WERI-Rb-1 (cell line): ENCODE measurements around the gene TMEFF2.
A peak's percentile ranks its signal among the peaks of the same experiment; 100 is the strongest.

Source experiments
- DNase-seq: peaks from one replicate; pipeline ENCODE4 v3.0.0-alpha.2; 2020
- H3K27ac ChIP-seq: fragments of 250-450 bp; sonication (Bioruptor Pico); 2 replicates; pipeline ENCODE4 v1.5.1; 2020; ENCODE audit warnings: mild to moderate bottlenecking, moderate library complexity
- H3K27me3 ChIP-seq: fragments of 250-450 bp; sonication (Bioruptor Pico); 2 replicates; pipeline ENCODE4 v1.5.1; 2021; ENCODE audit warnings: mild to moderate bottlenecking, low read depth, moderate library complexity; ENCODE audit not compliant: insufficient read depth, severe bottlenecking
- H3K36me3 ChIP-seq: fragments of 250-450 bp; sonication (Bioruptor Pico); 2 replicates; pipeline ENCODE4 v1.5.1; 2020; ENCODE audit warnings: mild to moderate bottlenecking, moderate library complexity
- H3K4me3 ChIP-seq: 2 replicates; pipeline ENCODE4 v1.5.1; 2011; ENCODE audit warnings: low read depth, mild to moderate bottlenecking, control low read depth, low read length
- H3K9me3 ChIP-seq: fragments of 250-450 bp; sonication (Bioruptor Pico); 2 replicates; pipeline ENCODE4 v1.5.1; 2021; ENCODE audit warnings: mild to moderate bottlenecking, moderate library complexity; ENCODE audit not compliant: severe bottlenecking
- TF ChIP-seq, protein P1 (sequence below): IDR thresholded peaks from 2 replicates; pipeline ENCODE4 v1.5.1; 2011; ENCODE audit warnings: low read depth, mild to moderate bottlenecking, control low read depth, inconsistent platforms, low read length

Gene TMEFF2

DNA sequence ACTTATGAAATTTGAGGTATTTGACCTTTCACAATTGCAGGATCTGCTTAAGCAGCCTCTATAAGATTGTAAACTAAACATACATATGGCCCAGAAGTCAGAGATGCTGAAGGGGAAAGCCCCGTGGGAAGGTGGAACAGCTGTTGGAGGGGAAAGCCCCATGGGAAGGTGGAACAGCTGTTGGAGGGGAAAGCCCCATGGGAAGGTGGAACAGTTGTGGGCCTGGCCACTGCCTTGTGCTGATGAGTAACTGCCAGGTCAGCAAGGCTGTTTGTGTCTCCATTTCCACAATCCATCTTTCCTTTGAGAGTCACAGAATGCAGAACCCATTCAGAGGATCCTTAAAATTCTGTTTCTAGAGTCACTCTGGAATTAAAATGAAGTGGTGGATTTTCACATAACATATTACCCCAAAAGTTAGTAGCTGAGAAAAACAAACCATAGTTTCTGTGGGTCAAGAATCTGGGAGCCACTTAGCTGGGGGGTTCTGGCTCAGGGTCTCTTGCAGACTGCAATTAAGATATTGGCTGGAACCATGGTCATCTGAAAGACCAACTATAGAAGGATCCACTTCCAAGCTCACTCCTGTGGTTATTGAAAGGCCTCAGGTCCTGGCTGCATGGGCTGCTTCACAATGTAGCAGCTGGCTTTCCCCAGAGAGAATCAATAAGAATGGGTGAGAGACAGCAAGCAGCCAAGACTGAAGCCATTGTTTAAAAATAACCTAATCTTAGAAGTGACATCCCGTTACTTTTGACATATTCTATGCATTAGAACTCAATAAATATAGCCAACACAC is 261.2 kb downstream of the TMEFF2 start:
- Histone ChIP-seq H3K27ac (no peak overlapping the region), H3K4me3 (no peak overlapping the region), H3K36me3 (no peaks in the 10 kb centered on the region), H3K27me3 (no peaks in the 10 kb centered on the region), H3K9me3 (peaks cover 4% of the 10 kb centered on the region)
- TF ChIP-seq, protein P1, sequence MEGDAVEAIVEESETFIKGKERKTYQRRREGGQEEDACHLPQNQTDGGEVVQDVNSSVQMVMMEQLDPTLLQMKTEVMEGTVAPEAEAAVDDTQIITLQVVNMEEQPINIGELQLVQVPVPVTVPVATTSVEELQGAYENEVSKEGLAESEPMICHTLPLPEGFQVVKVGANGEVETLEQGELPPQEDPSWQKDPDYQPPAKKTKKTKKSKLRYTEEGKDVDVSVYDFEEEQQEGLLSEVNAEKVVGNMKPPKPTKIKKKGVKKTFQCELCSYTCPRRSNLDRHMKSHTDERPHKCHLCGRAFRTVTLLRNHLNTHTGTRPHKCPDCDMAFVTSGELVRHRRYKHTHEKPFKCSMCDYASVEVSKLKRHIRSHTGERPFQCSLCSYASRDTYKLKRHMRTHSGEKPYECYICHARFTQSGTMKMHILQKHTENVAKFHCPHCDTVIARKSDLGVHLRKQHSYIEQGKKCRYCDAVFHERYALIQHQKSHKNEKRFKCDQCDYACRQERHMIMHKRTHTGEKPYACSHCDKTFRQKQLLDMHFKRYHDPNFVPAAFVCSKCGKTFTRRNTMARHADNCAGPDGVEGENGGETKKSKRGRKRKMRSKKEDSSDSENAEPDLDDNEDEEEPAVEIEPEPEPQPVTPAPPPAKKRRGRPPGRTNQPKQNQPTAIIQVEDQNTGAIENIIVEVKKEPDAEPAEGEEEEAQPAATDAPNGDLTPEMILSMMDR = no peak
- DNase-seq = peak; percentile 42

DNA sequence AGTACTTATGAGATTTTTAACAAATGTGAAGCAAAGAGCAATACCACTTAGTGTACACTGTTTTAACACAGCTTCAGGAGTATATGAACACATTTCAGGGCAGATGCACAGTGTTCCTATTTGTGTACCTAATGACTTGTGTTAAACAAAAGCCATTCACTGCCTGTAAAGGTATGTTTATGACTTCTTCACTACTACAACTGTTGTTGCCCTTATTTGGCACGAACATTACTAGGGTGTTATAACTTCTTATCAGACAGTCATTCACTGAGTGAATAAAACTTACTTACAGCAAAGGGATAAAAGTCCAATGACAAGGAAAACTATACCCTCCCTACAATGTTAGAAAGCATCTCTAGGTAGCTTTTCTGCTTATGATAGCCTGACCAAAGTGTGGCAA is 262.4 kb downstream of the TMEFF2 start:
- Histone ChIP-seq H3K27me3 (no peaks in the 10 kb centered on the region), H3K4me3 (no peak overlapping the region), H3K9me3 (peaks cover 4% of the 10 kb centered on the region), H3K36me3 (no peaks in the 10 kb centered on the region), H3K27ac (no peak overlapping the region)
- TF ChIP-seq, protein P1 = no peak
- no peak for DNase-seq

DNA sequence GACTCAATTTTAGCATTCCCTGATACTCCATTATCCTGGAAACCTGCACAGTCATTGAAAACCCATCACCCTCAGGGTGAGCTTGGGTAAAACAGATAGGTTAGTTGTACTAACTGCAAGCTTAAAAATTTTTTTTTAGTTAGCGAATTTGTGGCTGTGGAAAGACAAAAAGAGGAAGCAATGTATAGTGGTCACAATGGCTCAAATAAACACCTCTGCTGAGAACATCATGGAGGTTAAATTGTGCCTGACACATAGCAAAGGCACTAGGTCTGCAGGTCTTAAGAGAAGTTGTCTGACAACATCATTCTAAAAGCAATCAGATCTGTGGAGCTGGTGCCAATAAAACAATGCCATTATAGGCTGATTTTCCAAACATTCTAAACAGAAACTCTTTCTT is 263.4 kb downstream of the TMEFF2 start:
- Histone ChIP-seq H3K27me3 (no peaks in the 10 kb centered on the region), H3K36me3 (no peaks in the 10 kb centered on the region), H3K4me3 (no peak overlapping the region), H3K27ac (no peak overlapping the region), H3K9me3 (peaks cover 4% of the 10 kb centered on the region)
- DNase-seq = no peak
- TF ChIP-seq, protein P1 = no peak

- Histone ChIP-seq H3K36me3 (no peaks in the 10 kb centered on the region), H3K9me3 (peaks cover 4% of the 10 kb centered on the region), H3K27ac (no peak overlapping the region), H3K4me3 (no peak overlapping the region), H3K27me3 (no peaks in the 10 kb centered on the region)
- TF ChIP-seq, protein P1 = no peak
- DNase-seq = no peak
Measured at GRCh38 chr2:191930205-191930604, 264.5 kb downstream of the TMEFF2 start.

DNA sequence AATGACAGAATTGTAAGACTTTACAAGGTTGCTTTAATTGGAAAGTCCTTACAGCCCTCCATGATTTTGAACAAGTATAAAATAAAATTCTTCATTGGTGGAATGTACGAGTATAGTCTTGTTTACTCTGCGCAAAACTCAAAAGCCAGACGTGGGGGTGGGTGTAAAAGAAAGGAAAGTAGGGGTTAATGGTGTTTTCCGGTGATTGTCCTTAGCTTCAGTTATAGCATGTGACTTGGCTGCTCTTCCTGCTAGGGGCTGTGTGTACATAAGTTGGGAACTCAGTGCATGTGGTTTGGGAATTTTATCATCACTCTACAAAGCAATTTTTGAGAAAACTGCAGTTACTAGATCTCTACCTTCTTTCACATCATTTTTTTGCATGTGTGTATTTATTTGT is 265.4 kb downstream of the TMEFF2 start:
- H3K27ac ChIP-seq = no peak overlapping the region
- no peaks in the 10 kb centered on the region for H3K27me3 ChIP-seq
- TF ChIP-seq, protein P1 = no peak
- H3K36me3 ChIP-seq = no peaks in the 10 kb centered on the region
- H3K4me3 ChIP-seq = no peak overlapping the region
- no peaks in the 10 kb centered on the region for H3K9me3 ChIP-seq
- no peak for DNase-seq

DNA sequence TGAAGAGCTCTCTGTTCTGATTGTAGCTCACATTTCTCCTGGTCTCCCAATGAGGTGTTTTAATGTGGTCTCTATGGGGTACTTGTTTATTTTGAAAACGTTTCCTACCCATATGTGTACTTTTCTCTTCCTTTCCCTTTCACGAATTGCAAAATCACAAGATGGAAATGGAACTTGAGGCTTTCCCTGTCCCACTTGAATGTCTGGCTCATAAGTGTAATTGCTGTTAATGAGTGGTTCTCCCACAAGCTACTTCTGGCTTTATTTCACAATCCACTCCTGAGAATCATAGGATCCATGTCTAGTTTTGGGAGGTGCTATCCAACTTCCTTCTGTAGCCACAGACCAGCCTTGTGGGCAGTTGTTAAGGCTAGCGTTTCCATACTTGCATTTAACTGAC is 266.7 kb downstream of the TMEFF2 start:
- Histone ChIP-seq H3K9me3 (no peaks in the 10 kb centered on the region), H3K27ac (no peak overlapping the region), H3K4me3 (no peak overlapping the region), H3K27me3 (no peaks in the 10 kb centered on the region), H3K36me3 (no peaks in the 10 kb centered on the region)
- DNase-seq = no peak
- TF ChIP-seq, protein P1 = no peak
